Esophagus muscularis mucosa (tissue), 3 donors: Measurements from ENCODE around the gene IPO9.

Experiments used
- POLR2A ChIP-seq: fragments of 450-650 bp; IDR thresholded peaks from one replicate; pipeline ENCODE4 v1.6.1; 2017; ENCODE audit warnings: antibody characterized with exemption, moderate library complexity, mild to moderate bottlenecking, low read depth
- POLR2AphosphoS5 ChIP-seq, 2 donors: sonication (generic); formaldehyde crosslinking; IDR thresholded peaks; one replicate each; pipeline ENCODE4 v1.6.1; 2017; ENCODE audit warnings: antibody characterized with exemption in 2 of 2
- TF ChIP-seq, protein P1 (sequence below), 3 experiments: fragments of 200-600 bp in 2 of 3; fragments of 450-650 bp in 1 of 3; sonication (generic) in 2 of 3; IDR thresholded peaks; one replicate each; pipeline ENCODE4 v1.5.1; 2017 to 2019; ENCODE audit warnings: antibody characterized with exemption in 3 of 3, mild to moderate bottlenecking in 2 of 3, moderate library complexity in 1 of 3

- TF ChIP-seq, protein P1, sequence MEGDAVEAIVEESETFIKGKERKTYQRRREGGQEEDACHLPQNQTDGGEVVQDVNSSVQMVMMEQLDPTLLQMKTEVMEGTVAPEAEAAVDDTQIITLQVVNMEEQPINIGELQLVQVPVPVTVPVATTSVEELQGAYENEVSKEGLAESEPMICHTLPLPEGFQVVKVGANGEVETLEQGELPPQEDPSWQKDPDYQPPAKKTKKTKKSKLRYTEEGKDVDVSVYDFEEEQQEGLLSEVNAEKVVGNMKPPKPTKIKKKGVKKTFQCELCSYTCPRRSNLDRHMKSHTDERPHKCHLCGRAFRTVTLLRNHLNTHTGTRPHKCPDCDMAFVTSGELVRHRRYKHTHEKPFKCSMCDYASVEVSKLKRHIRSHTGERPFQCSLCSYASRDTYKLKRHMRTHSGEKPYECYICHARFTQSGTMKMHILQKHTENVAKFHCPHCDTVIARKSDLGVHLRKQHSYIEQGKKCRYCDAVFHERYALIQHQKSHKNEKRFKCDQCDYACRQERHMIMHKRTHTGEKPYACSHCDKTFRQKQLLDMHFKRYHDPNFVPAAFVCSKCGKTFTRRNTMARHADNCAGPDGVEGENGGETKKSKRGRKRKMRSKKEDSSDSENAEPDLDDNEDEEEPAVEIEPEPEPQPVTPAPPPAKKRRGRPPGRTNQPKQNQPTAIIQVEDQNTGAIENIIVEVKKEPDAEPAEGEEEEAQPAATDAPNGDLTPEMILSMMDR (IDR thresholded peaks at IDR 0.05), result no peak
- no peak for TF ChIP-seq POLR2A
- TF ChIP-seq POLR2AphosphoS5 (IDR thresholded peaks at IDR 0.05), result no peak
These were observed 83.0 kb downstream of the IPO9 start for GRCh38 chr1:201911826-201912571.
